GM21786 (cell line): ENCODE data around the gene EPB41.
"Not testable (repeated sequence)": the region's sequence is repeated elsewhere in the genome, so short reads cannot be mapped to it uniquely, and the experiment has no call there.

Experiments used
- ATAC-seq: cut with Tn5 transposase; IDR thresholded peaks from one replicate; pipeline ENCODE4 v1.9.1; 2021; ENCODE audit not compliant: unreplicated experiment

EPB41 gene

GRCh38 chr1:29094954-29095353 lies 180.6 kb downstream of the EPB41 start:
- ATAC-seq: no peak

- no peak for ATAC-seq
Measured at GRCh38 chr1:29096231-29096886, 182.0 kb downstream of the EPB41 start.

- no peak for ATAC-seq
Measured at GRCh38 chr1:29099286-29099685, 184.9 kb downstream of the EPB41 start.

DNA sequence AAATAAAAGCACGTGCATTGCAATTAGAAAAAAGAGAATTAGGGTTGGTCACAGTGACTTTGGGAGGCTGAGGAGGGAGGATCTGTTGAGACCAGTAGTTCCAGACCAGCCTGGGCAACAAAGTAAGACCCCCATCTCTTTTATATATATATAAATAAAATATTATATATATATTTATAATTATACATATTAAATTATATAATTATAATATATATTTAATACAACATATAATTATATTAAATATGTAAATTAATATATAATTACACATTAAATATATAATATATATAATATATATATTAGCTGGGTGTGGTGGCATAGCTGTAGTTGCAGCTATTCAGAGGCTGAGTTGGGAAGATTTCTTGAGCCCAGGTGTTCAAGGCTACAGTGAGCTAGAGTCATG lies 186.1 kb downstream of the EPB41 start:
- no peak for ATAC-seq

DNA sequence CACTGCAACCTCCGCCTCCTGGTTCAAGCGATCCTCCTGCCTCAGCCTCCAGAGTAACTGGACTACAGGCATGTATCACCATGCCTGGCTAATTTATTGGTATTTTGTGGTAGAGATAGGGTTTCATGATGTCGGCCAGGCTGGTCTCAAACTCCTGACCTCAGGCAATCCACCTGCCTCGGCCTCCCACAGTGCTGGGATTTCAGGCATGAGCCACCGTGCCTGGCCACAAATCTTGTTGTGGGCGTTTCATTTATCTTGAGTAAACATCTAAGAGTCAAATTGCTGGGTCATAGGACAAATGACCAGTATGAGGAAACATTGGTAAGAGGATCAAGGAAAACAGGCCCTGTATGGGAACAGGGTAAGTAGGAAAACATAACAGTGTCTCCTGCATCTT lies 191.5 kb downstream of the EPB41 start:
- no peak for ATAC-seq

- not testable (repeated sequence) for ATAC-seq
Measured at GRCh38 chr1:29108041-29108440, 193.7 kb downstream of the EPB41 start.

GRCh38 chr1:29112705-29113412 lies 198.5 kb downstream of the EPB41 start:
- ATAC-seq: no peak

DNA sequence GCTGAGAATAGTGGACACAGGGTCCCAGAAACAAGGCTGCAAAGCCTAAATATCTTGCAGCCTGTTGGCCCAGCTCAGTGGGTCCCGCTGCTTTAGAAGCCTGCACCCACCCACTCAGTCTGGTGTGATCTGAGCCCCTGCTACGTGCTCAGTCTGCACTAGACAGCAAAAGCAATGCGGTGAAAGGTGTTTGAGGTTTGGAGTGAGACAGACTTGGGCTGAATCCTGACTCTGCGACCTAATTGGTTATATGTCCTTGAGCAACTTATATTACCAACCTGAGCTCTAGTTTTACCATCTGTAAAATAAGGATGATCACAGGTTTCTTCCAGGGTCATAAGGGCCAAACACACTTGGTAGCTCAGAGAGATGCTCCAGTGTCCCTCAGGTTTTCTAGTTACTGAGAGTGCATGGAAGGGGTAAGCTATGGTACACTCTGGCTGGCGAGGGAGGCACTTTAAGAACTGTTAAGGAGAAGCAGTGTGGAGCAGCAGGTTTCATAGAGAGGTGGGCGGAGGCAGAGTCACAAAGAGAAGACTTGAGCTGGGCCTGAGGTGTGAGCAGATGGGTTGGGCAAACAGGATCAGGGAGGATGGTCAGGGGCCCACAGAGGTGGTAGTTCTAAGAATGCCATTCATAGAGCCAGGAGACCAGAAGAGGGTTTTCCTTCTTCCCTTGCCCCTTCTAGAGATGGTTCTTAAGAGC lies 199.2 kb downstream of the EPB41 start:
- no peak for ATAC-seq

DNA sequence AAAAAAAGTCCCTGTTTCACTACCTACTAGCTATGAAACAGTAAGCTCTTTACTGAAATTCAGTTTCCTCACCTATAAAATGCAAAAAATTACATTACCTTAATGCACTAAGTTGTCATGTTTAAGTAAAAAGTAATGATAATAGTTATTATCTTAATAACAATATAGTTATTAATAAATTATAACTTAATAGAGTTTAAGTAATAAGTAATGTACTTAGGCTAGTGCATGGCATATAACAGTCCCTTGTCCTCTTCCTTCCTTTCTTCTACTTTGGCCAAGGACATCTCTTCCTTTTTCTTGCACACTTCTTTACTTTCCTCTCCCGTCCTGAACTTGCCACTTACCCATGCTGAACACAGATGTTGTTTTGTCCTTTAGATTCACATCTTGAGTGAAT lies 200.3 kb downstream of the EPB41 start:
- no peak for ATAC-seq

DNA sequence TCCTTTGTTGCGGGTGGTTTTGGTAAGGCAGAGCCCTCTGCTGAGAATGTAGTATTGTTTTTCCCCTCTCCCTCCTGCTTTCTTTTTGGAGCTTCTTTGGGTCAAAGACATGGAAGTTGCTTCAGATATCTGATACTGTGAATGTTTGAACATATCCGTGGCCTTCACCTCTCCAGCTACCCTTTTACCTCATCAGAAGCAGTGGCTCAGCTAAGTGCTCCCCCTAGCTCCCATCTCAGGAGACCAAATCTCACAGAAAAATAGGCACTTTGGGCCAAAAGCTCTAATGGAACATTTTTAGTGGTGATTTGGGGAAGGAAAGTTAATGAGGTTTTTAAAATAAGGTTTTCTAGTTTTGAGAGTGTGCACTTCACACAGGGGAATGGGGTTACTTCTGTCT lies 203.0 kb downstream of the EPB41 start:
- ATAC-seq: no peak

- no peak for ATAC-seq
Measured at GRCh38 chr1:29119121-29119929, 205.0 kb downstream of the EPB41 start.

GRCh38 chr1:29120367-29120766 lies 206.0 kb downstream of the EPB41 start:
- no peak for ATAC-seq

DNA sequence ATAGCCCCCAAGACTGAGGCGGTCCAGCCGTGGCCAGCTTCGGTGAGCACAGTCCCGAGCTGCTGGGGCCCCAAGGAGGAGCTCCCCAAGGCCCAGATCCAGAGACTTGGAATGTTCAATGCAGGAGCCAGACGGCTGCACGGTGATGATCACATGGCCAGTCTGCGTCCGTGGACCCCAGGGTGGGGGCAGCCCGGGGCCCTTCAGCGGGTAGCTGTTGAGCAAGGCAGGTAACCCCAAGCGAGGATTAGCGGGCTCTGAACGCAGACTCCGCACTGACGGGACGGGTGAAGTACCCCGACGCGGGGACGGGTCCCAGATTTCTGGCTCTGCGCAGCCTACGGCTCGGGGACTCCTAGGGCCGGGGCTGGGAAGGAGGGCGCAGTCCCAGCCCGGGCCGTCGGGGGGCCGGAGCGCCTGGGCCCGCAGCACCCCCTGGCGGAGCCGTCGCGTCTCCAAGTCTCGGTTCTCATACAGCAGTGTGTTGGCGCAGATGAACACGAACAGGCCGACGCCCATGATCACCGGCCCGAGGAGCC lies 206.6 kb downstream of the EPB41 start:
- no peak for ATAC-seq

- ATAC-seq: no peak
Measured at GRCh38 chr1:29121516-29121935, 207.2 kb downstream of the EPB41 start.

GRCh38 chr1:29121936-29122681 lies 207.7 kb downstream of the EPB41 start:
- no peak for ATAC-seq

GRCh38 chr1:29122682-29123052 lies 208.3 kb downstream of the EPB41 start:
- ATAC-seq: no peak

- ATAC-seq: no peak
Measured at GRCh38 chr1:29123053-29123886, 208.9 kb downstream of the EPB41 start.

- ATAC-seq: no peak
Measured at GRCh38 chr1:29123887-29124365, 209.6 kb downstream of the EPB41 start, which contains the start of gene TMEM200B. Gene TMEM200B (minus strand): TSS chr1:29123903. CDS start chr1:29121828, 2,075 bp downstream.
